ENCODE data around the gene BRD3OS.

GRCh38 chr9:134060546-134060945 lies 35.3 kb downstream of the BRD3OS start:
- TF ChIP-seq CTCF (conservative IDR thresholded peaks at IDR 0.05; ENCODE audit: low read length) (no peak), EZH2phosphoT487 (IDR thresholded peaks at IDR 0.05; ENCODE audit: borderline replicate concordance, low read depth, low read length) (no peak)

Data from OCI-LY7 (cell line).